HG03439 (cell line): ENCODE data around the gene TAOK3.
"Not testable (repeated sequence)": the region's sequence is repeated elsewhere in the genome, so short reads cannot be mapped to it uniquely, and the experiment has no call there.

Source experiments
- ATAC-seq: cut with Tn5 transposase; IDR thresholded peaks from one replicate; pipeline ENCODE4 v1.9.1; 2021; ENCODE audit warnings: mild to moderate bottlenecking, moderate library complexity; ENCODE audit not compliant: unreplicated experiment

Gene TAOK3

GRCh38 chr12:118372541-118373495, at the start of gene TAOK3:
Gene TAOK3 (minus strand): TSS chr12:118372907. CDS start chr12:118255567, 117,340 bp downstream.
- peak; percentile 85 for ATAC-seq

- ATAC-seq = no peak
These were observed 48.0 kb upstream of the TAOK3 start for GRCh38 chr12:118420673-118421072.

- no peak for ATAC-seq
These were observed 45.8 kb upstream of the TAOK3 start for GRCh38 chr12:118418385-118419057.

- ATAC-seq = no peak
These were observed 45.2 kb upstream of the TAOK3 start for GRCh38 chr12:118417942-118418341.

- no peak for ATAC-seq
These were observed 37.1 kb upstream of the TAOK3 start for GRCh38 chr12:118409834-118410233.

GRCh38 chr12:118408241-118408640, 35.5 kb upstream of the TAOK3 start:
- not testable (repeated sequence) for ATAC-seq

- ATAC-seq = no peak
These were observed 32.3 kb upstream of the TAOK3 start for GRCh38 chr12:118404876-118405521.

- no peak for ATAC-seq
These were observed 29.5 kb upstream of the TAOK3 start for GRCh38 chr12:118402251-118402650.

GRCh38 chr12:118398940-118399339, 26.2 kb upstream of the TAOK3 start:
- ATAC-seq = no peak

- ATAC-seq = no peak
These were observed 25.8 kb upstream of the TAOK3 start for GRCh38 chr12:118398524-118398923.

- ATAC-seq = no peak
These were observed 25.2 kb upstream of the TAOK3 start for GRCh38 chr12:118397708-118398440.

- ATAC-seq = no peak
These were observed 19.1 kb upstream of the TAOK3 start for GRCh38 chr12:118391836-118392235.

GRCh38 chr12:118391424-118391823, 18.7 kb upstream of the TAOK3 start:
- no peak for ATAC-seq

GRCh38 chr12:118377884-118378470, 5.3 kb upstream of the TAOK3 start:
- no peak for ATAC-seq

GRCh38 chr12:118377021-118377883, 4.5 kb upstream of the TAOK3 start:
- ATAC-seq = no peak

- ATAC-seq = peak; percentile 39
These were observed 3.6 kb upstream of the TAOK3 start, which contains the start of gene SUDS3 for GRCh38 chr12:118376089-118377020. Gene SUDS3 (plus strand): TSS chr12:118376555. CDS start chr12:118376692, 137 bp downstream.

GRCh38 chr12:118375348-118375747, 2.6 kb upstream of the TAOK3 start:
- ATAC-seq = no peak

- ATAC-seq = no peak
These were observed 2.2 kb upstream of the TAOK3 start for GRCh38 chr12:118374909-118375308.
